ENCODE data around the gene TBC1D22A.

TBC1D22A gene

GRCh38 chr22:46835288-46835687, 72.8 kb downstream of the TBC1D22A start:
- no peak for DNase-seq (ENCODE audit: low read depth, low spot score)

GRCh38 chr22:46835693-46836092, 73.2 kb downstream of the TBC1D22A start:
- no peak for DNase-seq (ENCODE audit: low read depth, low spot score)

- DNase-seq (ENCODE audit: low read depth, low spot score) = no peak
Observed at GRCh38 chr22:46841522-46841921, 79.1 kb downstream of the TBC1D22A start.

- DNase-seq (ENCODE audit: low read depth, low spot score) = no peak
Observed at GRCh38 chr22:46842606-46843005, 80.2 kb downstream of the TBC1D22A start.

GRCh38 chr22:46843821-46844255, 81.4 kb downstream of the TBC1D22A start:
- DNase-seq (ENCODE audit: low read depth, low spot score) = no peak

- no peak for DNase-seq (ENCODE audit: low read depth, low spot score)
Observed at GRCh38 chr22:46844606-46845210, 82.3 kb downstream of the TBC1D22A start.

GRCh38 chr22:46845296-46846149, 83.1 kb downstream of the TBC1D22A start:
- no peak for DNase-seq (ENCODE audit: low read depth, low spot score)

GRCh38 chr22:46846150-46846831, 83.8 kb downstream of the TBC1D22A start:
- no peak for DNase-seq (ENCODE audit: low read depth, low spot score)

- DNase-seq (ENCODE audit: low read depth, low spot score) = no peak
Observed at GRCh38 chr22:46846832-46847355, 84.4 kb downstream of the TBC1D22A start.

GRCh38 chr22:46848197-46848596, 85.7 kb downstream of the TBC1D22A start:
- no peak for DNase-seq (ENCODE audit: low read depth, low spot score)

GRCh38 chr22:46849101-46849500, 86.7 kb downstream of the TBC1D22A start:
- DNase-seq (ENCODE audit: low read depth, low spot score) = no peak

- DNase-seq (ENCODE audit: low read depth, low spot score) = no peak
Observed at GRCh38 chr22:46849951-46850350, 87.5 kb downstream of the TBC1D22A start.

GRCh38 chr22:46851311-46851710, 88.9 kb downstream of the TBC1D22A start:
- no peak for DNase-seq (ENCODE audit: low read depth, low spot score)

- no peak for DNase-seq (ENCODE audit: low read depth, low spot score)
Observed at GRCh38 chr22:46851941-46852340, 89.5 kb downstream of the TBC1D22A start.

GRCh38 chr22:46852771-46853170, 90.3 kb downstream of the TBC1D22A start:
- DNase-seq (ENCODE audit: low read depth, low spot score) = no peak

GRCh38 chr22:46853191-46853590, 90.7 kb downstream of the TBC1D22A start:
- DNase-seq (ENCODE audit: low read depth, low spot score) = no peak

- DNase-seq (ENCODE audit: low read depth, low spot score) = no peak
Observed at GRCh38 chr22:46854125-46854870, 91.8 kb downstream of the TBC1D22A start.

- no peak for DNase-seq (ENCODE audit: low read depth, low spot score)
Observed at GRCh38 chr22:46855681-46856080, 93.2 kb downstream of the TBC1D22A start.

GRCh38 chr22:46856661-46857060, 94.2 kb downstream of the TBC1D22A start:
- no peak for DNase-seq (ENCODE audit: low read depth, low spot score)

GRCh38 chr22:46857142-46857884, 94.9 kb downstream of the TBC1D22A start:
- no peak for DNase-seq (ENCODE audit: low read depth, low spot score)

GRCh38 chr22:46857885-46858143, 95.4 kb downstream of the TBC1D22A start:
- DNase-seq (ENCODE audit: low read depth, low spot score) = no peak
